Measurements from ENCODE around the gene MYL12A.
"Not testable (repeated sequence)": the region's sequence is repeated elsewhere in the genome, so short reads cannot be mapped to it uniquely, and the experiment has no call there.

MYL12A gene

GRCh38 chr18:3247240-3248061 is at the start of gene MYL12A:
TSS of gene MYL12A (plus strand) at chr18:3247801. CDS start at chr18:3253248, 5,447 bp downstream.
- peak; percentile 99 for DNase-seq

- not testable (repeated sequence) for DNase-seq
These were observed 49.2 kb upstream of the MYL12A start for GRCh38 chr18:3198260-3198860.

- no peak for DNase-seq
These were observed 47.5 kb upstream of the MYL12A start for GRCh38 chr18:3199942-3200645.

DNA sequence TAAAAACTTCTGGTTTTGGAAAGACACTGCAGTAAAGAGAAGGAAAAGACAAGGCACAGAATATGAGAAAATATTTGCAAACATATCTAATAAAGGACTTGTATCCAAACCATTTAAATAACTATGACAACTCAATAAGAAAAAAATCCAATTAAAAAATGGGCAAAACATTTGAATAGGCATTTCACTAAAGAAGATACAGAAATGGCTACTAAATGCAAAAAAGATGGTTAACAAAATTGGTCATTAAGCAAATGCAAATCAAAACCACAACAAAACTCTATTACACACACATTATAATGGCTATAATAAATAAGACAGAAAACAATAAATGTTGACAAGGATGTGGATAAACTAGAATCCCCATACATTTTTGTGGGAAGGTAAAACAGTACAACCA is 42.4 kb upstream of the MYL12A start:
- DNase-seq = no peak

DNA sequence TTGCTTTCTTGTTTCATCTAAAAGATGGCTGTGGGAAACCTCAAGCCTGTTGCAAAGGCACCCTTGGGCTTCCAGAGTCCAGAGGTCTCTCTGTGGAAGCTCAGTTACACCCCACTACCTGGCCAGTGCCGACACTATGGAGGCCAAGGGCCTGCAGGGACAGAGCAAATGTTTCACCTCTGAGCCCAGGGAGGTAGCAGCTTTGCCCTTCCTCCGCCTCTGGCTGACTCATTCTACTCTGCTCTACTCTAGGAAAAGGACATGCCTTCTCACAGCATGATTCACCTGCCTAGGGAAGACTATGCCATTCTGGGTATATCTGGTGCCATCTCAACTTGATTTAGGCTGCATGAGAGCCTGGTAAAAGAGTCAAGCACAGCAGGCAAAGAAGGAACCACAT is 40.0 kb upstream of the MYL12A start:
- DNase-seq = no peak

GRCh38 chr18:3209859-3210569 is 37.6 kb upstream of the MYL12A start:
- DNase-seq = no peak

- DNase-seq = no peak
These were observed 36.2 kb upstream of the MYL12A start for GRCh38 chr18:3211236-3211992.

GRCh38 chr18:3212657-3213056 is 34.9 kb upstream of the MYL12A start:
- DNase-seq = no peak

DNA sequence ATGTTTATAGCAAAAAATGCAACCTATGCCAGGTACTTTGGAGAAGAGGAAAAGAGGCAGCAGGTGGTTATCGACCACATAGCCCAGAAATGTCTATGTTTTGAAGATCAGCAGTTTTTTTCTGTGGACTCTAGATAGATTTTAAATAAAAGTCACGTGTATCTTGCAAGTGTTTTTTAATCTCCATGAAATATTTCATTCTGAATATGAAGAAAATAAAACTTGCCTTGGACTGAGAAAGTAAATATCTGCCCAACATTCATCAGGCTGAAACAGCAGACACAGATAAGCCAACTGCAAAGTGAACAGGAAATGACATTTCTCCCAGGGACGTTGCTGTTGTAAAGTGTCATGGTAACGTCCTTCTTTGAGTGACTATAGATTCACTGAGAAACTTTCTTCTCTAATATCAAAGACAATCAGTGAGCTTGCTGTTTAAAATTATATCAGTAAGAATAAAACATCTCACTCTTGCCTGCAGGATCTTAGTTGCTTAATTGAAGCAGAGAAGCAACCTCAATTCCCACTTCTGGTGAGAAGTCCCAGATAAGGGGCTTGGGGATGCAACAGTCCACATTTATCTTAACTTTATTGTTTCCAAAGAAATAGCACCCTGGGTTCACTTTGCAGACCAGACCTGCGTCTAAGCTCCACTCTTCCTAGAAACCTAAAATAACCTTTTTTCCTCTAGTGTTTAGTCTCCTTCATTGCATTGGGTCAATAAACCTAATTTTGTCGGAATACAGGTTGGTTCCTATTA is 34.1 kb upstream of the MYL12A start:
- peak; percentile 3 for DNase-seq

GRCh38 chr18:3214855-3215637 is 32.6 kb upstream of the MYL12A start:
- DNase-seq = no peak

GRCh38 chr18:3216987-3217386 is 30.6 kb upstream of the MYL12A start:
- DNase-seq = no peak

DNA sequence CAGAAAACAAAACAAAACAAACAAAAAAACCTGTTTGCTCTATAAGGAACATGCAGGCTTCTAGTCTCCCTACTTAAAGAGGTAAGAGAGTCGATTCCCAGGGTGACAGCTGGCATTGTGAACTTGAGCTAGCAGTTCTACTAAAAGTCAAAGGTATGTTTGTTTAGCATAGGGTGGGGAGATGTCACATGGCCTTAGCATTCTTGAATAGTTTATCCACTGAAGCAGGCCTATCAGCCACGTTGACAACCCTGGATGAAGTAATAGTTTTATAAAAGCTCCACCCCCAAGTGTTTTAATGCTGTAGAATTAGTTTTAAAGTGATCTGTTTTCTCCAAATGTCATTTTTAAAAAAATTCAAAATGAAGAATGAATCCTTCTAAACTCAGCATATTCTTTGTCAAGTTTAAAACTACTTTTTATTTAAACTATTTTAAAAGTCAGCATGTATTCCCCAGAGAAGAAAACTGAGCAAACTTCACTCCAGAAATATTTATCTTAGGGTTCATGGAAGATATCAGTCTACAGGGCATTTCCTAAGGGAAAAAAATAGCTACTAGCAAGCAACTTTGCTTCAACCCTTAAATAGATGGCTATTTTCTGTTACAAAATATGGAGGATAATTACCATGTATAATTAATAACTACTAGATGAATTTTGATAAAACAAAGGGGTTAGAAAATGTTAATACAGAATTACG is 29.5 kb upstream of the MYL12A start:
- no peak for DNase-seq

- DNase-seq = no peak
These were observed 28.8 kb upstream of the MYL12A start for GRCh38 chr18:3218819-3219218.

DNA sequence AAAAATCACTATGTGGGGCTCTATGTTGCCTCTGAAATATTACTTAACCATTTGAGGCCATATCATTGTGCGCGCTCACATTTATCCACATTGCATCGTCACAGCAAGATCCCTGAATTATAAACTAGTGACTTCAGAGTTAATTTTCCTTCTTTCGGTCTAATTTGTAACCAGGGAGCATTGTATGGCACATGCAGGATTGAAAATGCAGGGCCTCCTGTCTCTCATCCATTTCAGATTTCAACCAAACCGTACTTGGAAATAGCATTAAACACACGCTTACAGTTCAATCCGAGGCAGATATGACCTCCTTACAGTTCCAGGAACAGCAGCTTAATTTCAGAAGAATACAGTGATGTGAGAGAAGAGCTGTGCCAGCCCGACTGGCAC is 28.4 kb upstream of the MYL12A start:
- DNase-seq = no peak

- DNase-seq = no peak
These were observed 27.8 kb upstream of the MYL12A start, which contains the start of gene MYOM1 for GRCh38 chr18:3219631-3220335. TSS of gene MYOM1 (minus strand) at chr18:3219968. CDS start at chr18:3215223, 4,745 bp downstream.

DNA sequence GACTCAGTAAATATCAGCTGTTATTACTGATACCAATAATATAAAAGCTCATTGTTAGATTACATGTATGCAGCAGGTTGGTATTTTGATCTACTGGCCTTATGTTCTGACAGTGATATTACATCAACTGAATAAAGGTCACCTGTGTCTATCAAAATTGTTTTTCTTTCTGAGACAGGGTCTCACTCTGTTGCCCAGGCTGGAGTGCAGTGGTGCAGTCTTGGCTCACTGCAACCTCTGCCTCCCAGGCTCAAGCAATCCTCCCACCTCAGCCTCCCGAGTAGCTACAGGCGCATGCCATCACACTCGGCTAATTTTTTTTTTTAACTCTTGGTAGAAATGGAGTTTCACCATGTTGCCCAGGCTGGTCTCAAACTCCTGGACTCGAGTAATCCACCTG is 26.7 kb upstream of the MYL12A start:
- not testable (repeated sequence) for DNase-seq

GRCh38 chr18:3221496-3221895 is 26.1 kb upstream of the MYL12A start:
- DNase-seq = no peak

GRCh38 chr18:3223356-3223755 is 24.2 kb upstream of the MYL12A start:
- no peak for DNase-seq

DNA sequence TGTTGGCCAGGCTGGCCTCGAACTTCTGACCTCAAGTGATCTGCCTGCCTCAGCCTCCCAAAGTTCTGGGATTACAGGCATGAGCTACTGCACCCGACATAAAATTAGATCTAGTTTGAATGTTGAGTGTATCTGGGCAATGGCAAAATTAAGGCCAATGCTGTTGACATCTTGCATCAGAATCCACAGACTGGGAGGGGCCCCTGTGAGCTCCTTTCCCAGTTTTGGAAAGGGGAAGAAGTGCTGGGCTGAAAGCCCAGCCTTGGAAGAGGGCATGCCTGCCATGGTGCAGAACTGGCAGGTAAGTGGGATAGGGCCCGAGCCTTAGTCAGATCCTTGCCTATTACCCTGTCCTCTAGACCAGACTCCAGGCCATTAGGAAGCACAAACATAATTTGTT is 23.4 kb upstream of the MYL12A start:
- no peak for DNase-seq
